Caco-2 (cell line): Measurements from ENCODE around the gene RYR2. TPM values are rescaled to one million over a fixed set of nuclear protein-coding genes. Genes with fewer than 3 reads are reported as not detected.

Experiments
- BruUV-seq: library from RNA; stranded (reverse); fragments of 400-500 nt; replicated peaks from 2 replicates; lab custom pipeline; 2021; lab: Mats Ljungman, UMichigan
- CTCF ChIA-PET: fragments of 300-600 bp; sonication (Branson Sonifier 250); formaldehyde crosslinking; loops from one replicate; lab custom pipeline; 2022; ENCODE audit warnings: antibody characterized with exemption; lab: Charles Lee
- POLR2A ChIA-PET: fragments of 300-600 bp; sonication (Branson Sonifier 250); formaldehyde crosslinking; loops from one replicate; lab custom pipeline; 2022; ENCODE audit warnings: antibody characterized with exemption; lab: Charles Lee
- DNase-seq, 2 experiments: peaks; one replicate each; pipeline versions ENCODE4 v3.0.0 to v3.0.0-alpha.2; 2020 to 2022
- H3K27me3 ChIP-seq: replicated peaks from 2 replicates; pipeline ENCODE4 v1.6.0; 2011; ENCODE audit warnings: low read length; ENCODE audit not compliant: control insufficient read depth, insufficient read depth
- H3K36me3 ChIP-seq: 2 replicates; pipeline ENCODE4 v1.5.1; 2011; ENCODE audit warnings: low read length; ENCODE audit not compliant: control insufficient read depth, insufficient read depth
- H3K4me1 ChIP-seq: fragments of 250-450 bp; sonication (Bioruptor Pico); 2 replicates; pipeline ENCODE4 v1.5.1; 2020; ENCODE audit warnings: mild to moderate bottlenecking
- H3K4me3 ChIP-seq: 2 replicates; pipeline ENCODE4 v1.5.1; 2011; ENCODE audit warnings: low read depth, mild to moderate bottlenecking, control low read depth, low read length
- H3K9me3 ChIP-seq: fragments of 250-450 bp; sonication (Bioruptor Pico); 2 replicates; pipeline ENCODE4 v1.5.1; 2020; ENCODE audit warnings: mild to moderate bottlenecking, moderate library complexity
- H3K27ac Mint-ChIP-seq: one replicate; pipeline ENCODE4 v1.8.0; 2022; ENCODE audit warnings: mixed read lengths; ENCODE audit not compliant: unreplicated experiment
- H3K27me3 Mint-ChIP-seq: one replicate; pipeline ENCODE4 v1.8.0; 2022; ENCODE audit warnings: mixed read lengths; ENCODE audit not compliant: insufficient read depth, unreplicated experiment
- H3K36me3 Mint-ChIP-seq: one replicate; pipeline ENCODE4 v1.8.0; 2022; ENCODE audit warnings: mild to moderate bottlenecking, mixed read lengths; ENCODE audit not compliant: insufficient read depth, unreplicated experiment
- H3K4me1 Mint-ChIP-seq: one replicate; pipeline ENCODE4 v1.8.0; 2022; ENCODE audit warnings: low read depth, mixed read lengths; ENCODE audit not compliant: unreplicated experiment
- H3K4me3 Mint-ChIP-seq: one replicate; pipeline ENCODE4 v1.8.0; 2022; ENCODE audit warnings: mild to moderate bottlenecking, moderate library complexity, mixed read lengths; ENCODE audit not compliant: unreplicated experiment
- H3K9me3 Mint-ChIP-seq: one replicate; pipeline ENCODE4 v1.8.0; 2022; ENCODE audit warnings: mixed read lengths; ENCODE audit not compliant: unreplicated experiment
- intact Hi-C: fragments of 100-400 bp; cut with micrococcal nuclease; formaldehyde crosslinking; loops from one replicate; pipeline ENCODE4 v1.10.0; 2022; ENCODE audit not compliant: unreplicated experiment
- total RNA-seq: library from RNA; stranded (reverse); gene quantifications from 2 replicates; pipeline ENCODE4 v1.2.3, GENCODE V29; 2022
- TF ChIP-seq, protein P1 (sequence below), 2 experiments: fragments of 200-600 bp in 1 of 2; IDR thresholded peaks; 1 replicate in 1 of 2; 2 replicates in 1 of 2; pipeline versions ENCODE4 v1.5.1 to v1.8.0; 2011 to 2022; ENCODE audit warnings: antibody characterized with exemption in 1 of 2, control low read depth in 1 of 2, inconsistent platforms in 1 of 2, low read depth in 1 of 2, low read length in 1 of 2, mild to moderate bottlenecking in 1 of 2, moderate library complexity in 1 of 2; ENCODE audit not compliant: insufficient read depth in 1 of 2, severe bottlenecking in 1 of 2, unreplicated experiment in 1 of 2

RYR2 gene
- total RNA-seq, 1 experiment from 2014 or later, result 3.4 TPM

- intact Hi-C loops, result no loop called here
- Histone ChIP-seq H3K27me3 (no peaks in the 10 kb centered on the region), H3K4me1 (no peaks in the 10 kb centered on the region), H3K4me3 (no peak overlapping the region), H3K9me3 (no peaks in the 10 kb centered on the region), H3K36me3 (no peaks in the 10 kb centered on the region)
- no peak for DNase-seq
- TF ChIP-seq, protein P1, sequence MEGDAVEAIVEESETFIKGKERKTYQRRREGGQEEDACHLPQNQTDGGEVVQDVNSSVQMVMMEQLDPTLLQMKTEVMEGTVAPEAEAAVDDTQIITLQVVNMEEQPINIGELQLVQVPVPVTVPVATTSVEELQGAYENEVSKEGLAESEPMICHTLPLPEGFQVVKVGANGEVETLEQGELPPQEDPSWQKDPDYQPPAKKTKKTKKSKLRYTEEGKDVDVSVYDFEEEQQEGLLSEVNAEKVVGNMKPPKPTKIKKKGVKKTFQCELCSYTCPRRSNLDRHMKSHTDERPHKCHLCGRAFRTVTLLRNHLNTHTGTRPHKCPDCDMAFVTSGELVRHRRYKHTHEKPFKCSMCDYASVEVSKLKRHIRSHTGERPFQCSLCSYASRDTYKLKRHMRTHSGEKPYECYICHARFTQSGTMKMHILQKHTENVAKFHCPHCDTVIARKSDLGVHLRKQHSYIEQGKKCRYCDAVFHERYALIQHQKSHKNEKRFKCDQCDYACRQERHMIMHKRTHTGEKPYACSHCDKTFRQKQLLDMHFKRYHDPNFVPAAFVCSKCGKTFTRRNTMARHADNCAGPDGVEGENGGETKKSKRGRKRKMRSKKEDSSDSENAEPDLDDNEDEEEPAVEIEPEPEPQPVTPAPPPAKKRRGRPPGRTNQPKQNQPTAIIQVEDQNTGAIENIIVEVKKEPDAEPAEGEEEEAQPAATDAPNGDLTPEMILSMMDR (IDR thresholded peaks at IDR 0.05; ENCODE audit: insufficient read depth in 1 of 2, low read depth in 1 of 2, low read length in 1 of 2, severe bottlenecking in 1 of 2, unreplicated experiment in 1 of 2), result no peak
- Mint-ChIP-seq H3K9me3 (no peaks in the 10 kb centered on the region), H3K4me1 (no peaks in the 10 kb centered on the region), H3K27ac (no peak overlapping the region), H3K4me3 (no peak overlapping the region), H3K27me3 (no peaks in the 10 kb centered on the region), H3K36me3 (no peaks in the 10 kb centered on the region)
- ChIA-PET POLR2A (no interaction called here), CTCF (no interaction called here)
- BruUV-seq, result no TSS peak
These were observed 199.1 kb downstream of the RYR2 start for GRCh38 chr1:237241038-237241437.

- Mint-ChIP-seq H3K36me3 (no peaks in the 10 kb centered on the region), H3K9me3 (no peaks in the 10 kb centered on the region), H3K4me3 (no peak overlapping the region), H3K27ac (no peak overlapping the region), H3K4me1 (no peaks in the 10 kb centered on the region), H3K27me3 (peaks cover 3% of the 10 kb centered on the region)
- no TSS peak for BruUV-seq
- Histone ChIP-seq H3K36me3 (no peaks in the 10 kb centered on the region), H3K4me1 (no peaks in the 10 kb centered on the region), H3K4me3 (no peak overlapping the region), H3K27me3 (no peaks in the 10 kb centered on the region), H3K9me3 (no peaks in the 10 kb centered on the region)
- CTCF ChIA-PET, result no interaction called here
- intact Hi-C loops, result no loop called here
- no peak for DNase-seq
- POLR2A ChIA-PET, result no interaction called here
- TF ChIP-seq, protein P1 (IDR thresholded peaks at IDR 0.05; ENCODE audit: insufficient read depth in 1 of 2, low read depth in 1 of 2, low read length in 1 of 2, severe bottlenecking in 1 of 2, unreplicated experiment in 1 of 2), result no peak
These were observed 202.8 kb downstream of the RYR2 start for GRCh38 chr1:237244778-237245177.

- no peak overlapping the region for H3K27ac Mint-ChIP-seq
- no TSS peak for BruUV-seq
- POLR2A ChIA-PET, result no interaction called here
These were observed 205.5 kb downstream of the RYR2 start for GRCh38 chr1:237247442-237247841.

More at GRCh38 chr1:237247442-237247841, 205.5 kb downstream of the RYR2 start:
- intact Hi-C loops, result no loop called here
- H3K9me3 Mint-ChIP-seq, result no peaks in the 10 kb centered on the region
- no peaks in the 10 kb centered on the region for H3K4me1 Mint-ChIP-seq
- TF ChIP-seq, protein P1 (IDR thresholded peaks at IDR 0.05; ENCODE audit: insufficient read depth in 1 of 2, low read depth in 1 of 2, low read length in 1 of 2, severe bottlenecking in 1 of 2, unreplicated experiment in 1 of 2), result no peak
- Histone ChIP-seq H3K4me3 (no peak overlapping the region), H3K4me1 (no peaks in the 10 kb centered on the region), H3K36me3 (no peaks in the 10 kb centered on the region), H3K27me3 (no peaks in the 10 kb centered on the region; the same call in 1 of the 2 replicates), H3K9me3 (no peaks in the 10 kb centered on the region)
- DNase-seq, result no peak
- CTCF ChIA-PET, result no interaction called here
- no peaks in the 10 kb centered on the region for H3K36me3 Mint-ChIP-seq
- H3K4me3 Mint-ChIP-seq, result no peak overlapping the region
- peaks cover 3% of the 10 kb centered on the region for H3K27me3 Mint-ChIP-seq
